Dermis microvascular lymphatic vessel endothelial cell (primary cell): Measurements from ENCODE around the gene LDHAL6B. TPM values are rescaled to one million over a fixed set of nuclear protein-coding genes. Genes with fewer than 3 reads are reported as not detected.

Experiments used
- DNase-seq, 2 donors: peaks; one replicate each; pipeline versions ENCODE4 v3.0.0 to v3.0.0-alpha.2; 2010; ENCODE audit warnings: low read depth in 2 of 2
- total RNA-seq: library from RNA; depleted of rRNA; stranded (reverse); fragments of >200 nt; gene quantifications from 2 replicates; pipeline ENCODE4 v1.2.1, GENCODE V29; 2014

LDHAL6B gene
- total RNA-seq, 1 donor from 2014 or later = not detected

DNA sequence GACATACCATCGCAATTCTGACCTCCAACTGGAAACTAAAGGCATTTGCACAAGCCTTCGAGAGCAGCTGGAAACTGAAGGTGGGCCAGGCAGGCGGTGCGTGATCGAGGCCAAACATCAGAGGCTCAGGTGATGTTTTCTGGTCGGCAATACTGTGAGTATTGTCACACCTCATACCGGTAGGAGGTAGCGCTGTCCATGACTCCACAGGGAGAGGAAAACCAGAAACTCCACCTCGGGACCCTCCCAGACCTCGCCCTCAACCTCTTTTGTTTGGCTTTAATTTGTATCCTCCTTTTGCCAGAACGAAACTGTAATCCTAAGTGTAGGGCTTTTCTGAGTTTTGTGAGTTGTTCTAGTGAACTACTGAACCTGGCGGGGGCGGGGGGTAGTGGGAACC lies 43.6 kb downstream of the LDHAL6B start:
- DNase-seq = no peak

DNA sequence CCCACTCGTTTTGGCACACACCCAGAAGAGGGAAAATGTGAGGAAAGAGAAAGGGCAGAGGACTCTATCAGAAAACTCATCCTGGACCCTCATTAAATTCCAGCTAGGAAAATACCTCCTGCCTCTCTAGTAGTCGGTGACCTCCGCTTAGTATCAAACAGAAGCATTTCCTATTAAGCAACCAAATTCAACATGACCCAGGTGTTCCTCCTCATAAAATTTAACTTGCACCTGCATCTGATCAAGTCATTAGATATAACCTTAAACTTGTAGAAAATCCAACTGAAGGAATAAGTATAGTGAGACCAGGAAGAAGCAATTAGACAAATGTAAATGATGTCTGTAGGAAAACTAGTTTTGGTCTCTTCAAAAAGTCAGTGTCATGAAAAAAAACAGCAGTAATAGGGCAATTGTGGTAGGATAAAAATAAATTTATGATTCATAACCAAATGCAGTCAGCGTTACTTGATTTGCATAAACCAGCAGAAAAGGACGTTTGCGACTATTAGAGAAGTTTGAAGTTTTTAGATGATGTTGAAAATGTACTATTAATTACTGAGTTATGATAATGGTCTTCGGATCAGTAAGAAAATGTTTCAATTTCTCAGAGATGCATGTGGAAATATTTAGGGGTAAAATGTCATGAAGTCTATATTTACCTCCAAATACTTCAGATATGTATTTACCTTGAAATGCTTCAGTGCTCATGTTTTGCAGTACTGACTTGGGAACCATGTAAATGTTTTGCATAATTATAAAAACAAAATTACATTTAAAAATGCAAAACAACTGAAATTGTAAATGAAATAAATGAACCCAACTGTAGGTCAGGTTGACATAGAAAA lies 44.6 kb downstream of the LDHAL6B start:
- DNase-seq = no peak

DNA sequence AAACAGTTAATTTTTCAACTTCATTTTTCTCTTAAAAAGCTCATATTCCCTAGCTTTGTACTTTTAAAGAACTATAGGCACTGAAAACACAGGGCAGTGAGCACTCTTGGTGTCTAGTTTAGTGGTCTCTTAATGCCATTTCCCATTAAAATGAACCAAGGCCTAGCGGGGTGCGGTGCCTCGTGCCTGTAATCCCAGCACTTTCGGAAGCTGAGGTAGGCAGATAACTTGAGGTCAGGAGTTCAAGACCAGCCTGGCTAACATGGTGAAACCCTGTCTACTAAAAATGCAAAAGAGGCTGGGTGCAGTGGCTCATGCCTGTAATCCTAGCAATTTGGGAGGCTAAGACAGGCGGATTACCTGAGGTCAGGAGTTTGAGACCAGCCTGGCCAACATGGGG lies 45.5 kb downstream of the LDHAL6B start:
- no peak for DNase-seq

DNA sequence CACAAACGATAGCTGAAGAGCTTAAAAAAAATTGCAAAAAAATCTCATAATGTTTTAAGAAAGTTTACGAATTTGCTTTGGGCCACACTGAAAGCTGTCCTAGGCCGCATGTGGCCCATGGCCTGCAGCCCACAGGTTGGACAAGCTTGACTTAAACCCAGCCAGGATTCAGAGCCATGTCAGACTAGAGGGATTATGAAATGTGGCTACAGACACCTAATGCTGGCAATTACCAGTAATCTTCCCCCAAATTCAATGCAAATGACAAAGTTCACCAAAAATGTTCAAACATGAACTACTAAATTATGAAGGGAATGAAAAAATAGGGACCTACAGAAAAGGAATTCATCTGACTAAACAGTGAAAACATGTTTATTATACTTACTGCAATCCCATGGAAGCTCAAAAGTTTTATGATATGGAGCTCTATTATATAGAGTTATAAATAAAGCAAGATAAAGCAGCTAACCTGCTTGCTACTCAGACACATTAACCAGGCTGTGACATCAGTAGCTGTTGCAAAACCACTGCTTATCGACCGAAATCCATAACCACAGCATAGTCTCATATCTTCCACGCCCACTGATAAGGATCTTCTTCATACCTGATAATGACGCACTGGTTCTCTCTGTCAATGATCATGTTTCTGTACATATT lies 49.2 kb downstream of the LDHAL6B start:
- no peak for DNase-seq

DNA sequence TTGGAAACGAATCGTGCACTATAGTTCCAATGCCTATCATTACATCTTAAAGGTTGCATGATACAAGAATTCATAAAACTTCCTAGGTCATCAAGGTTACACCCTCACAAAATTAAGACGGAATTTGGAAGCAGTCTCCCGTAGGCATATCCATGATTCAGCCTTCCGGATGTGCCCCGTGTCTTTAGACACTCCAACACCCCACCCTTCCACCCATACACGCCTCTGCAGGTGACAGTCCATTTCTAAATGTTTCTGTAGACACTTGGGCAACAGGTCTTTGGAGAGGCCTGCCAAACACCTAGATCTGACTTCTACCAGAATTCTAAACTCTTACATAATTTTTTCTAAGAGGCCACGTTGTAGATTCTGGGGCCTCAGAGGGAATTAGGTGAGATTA lies 49.8 kb downstream of the LDHAL6B start:
- DNase-seq = no peak

DNA sequence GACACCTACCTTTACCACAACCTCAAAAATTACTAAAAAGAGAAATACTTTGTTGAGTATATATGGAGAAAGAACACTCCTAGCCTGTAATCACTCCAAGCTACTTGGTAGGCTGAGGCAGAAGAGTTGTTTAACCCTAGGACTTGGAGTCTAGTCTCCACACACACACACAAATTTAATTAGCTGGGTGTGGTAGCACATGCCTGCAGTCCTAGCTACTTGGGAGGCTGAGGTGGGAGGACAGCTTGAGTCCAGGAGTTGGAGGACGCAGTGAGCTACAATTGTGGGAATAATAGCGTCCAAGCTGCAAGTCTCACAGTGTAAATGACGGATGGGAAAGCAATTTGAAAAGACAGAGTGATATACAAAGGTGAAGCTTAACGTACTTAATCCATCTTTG lies 50.5 kb downstream of the LDHAL6B start:
- no peak for DNase-seq

Other genes starting within 250 kb of the LDHAL6B start
- 15.4 and 22.0 TPM in 2 replicates for gene RNF111, start 219.2 kb upstream of the LDHAL6B start, total RNA-seq
- gene CCNB2, start 101.7 kb upstream of the LDHAL6B start, total RNA-seq = 9.5 and 30.4 TPM in 2 replicates
- gene MYO1E, start 166.0 kb downstream of the LDHAL6B start, total RNA-seq = 21.4 and 32.4 TPM in 2 replicates
- gene FAM81A, start 231.3 kb downstream of the LDHAL6B start, total RNA-seq = under 0.01 and 0.13 TPM in 2 replicates